Endodermal cell (in vitro differentiated cells): Measurements from ENCODE around the gene SEH1L. TPM values are rescaled to one million over a fixed set of nuclear protein-coding genes. Genes with fewer than 3 reads are reported as not detected.

Source experiments
- DNase-seq: peaks from one replicate; pipeline ENCODE4 v3.0.0-alpha.2; 2017
- H3K27ac ChIP-seq: 2 replicates; pipeline ENCODE4 v1.5.1; 2013; ENCODE audit warnings: mild to moderate bottlenecking, low read depth, low read length, moderate library complexity
- H3K27me3 ChIP-seq: 2 replicates; pipeline ENCODE4 v1.6.1; 2013; ENCODE audit warnings: mild to moderate bottlenecking, low read length, moderate library complexity; ENCODE audit not compliant: insufficient read depth, control insufficient read depth, poor library complexity, severe bottlenecking
- H3K36me3 ChIP-seq: 2 replicates; pipeline ENCODE4 v1.7.0; 2013; ENCODE audit warnings: mild to moderate bottlenecking, low read length, moderate library complexity; ENCODE audit not compliant: control insufficient read depth, insufficient read depth
- H3K4me1 ChIP-seq: one replicate; pipeline ENCODE4 v1.7.0; 2013; ENCODE audit warnings: low read length; ENCODE audit not compliant: control insufficient read depth, insufficient read depth
- H3K4me3 ChIP-seq: 2 replicates; pipeline ENCODE4 v1.5.1; 2013; ENCODE audit warnings: mild to moderate bottlenecking, low read length, moderate library complexity
- H3K9ac ChIP-seq: 2 replicates; pipeline ENCODE4 v1.6.1; 2013; ENCODE audit warnings: mild to moderate bottlenecking, low read length, moderate library complexity; ENCODE audit not compliant: poor library complexity, severe bottlenecking; ENCODE audit errors: extremely low read depth
- H3K9me3 ChIP-seq: 2 replicates; pipeline ENCODE4 v1.6.1; 2013; ENCODE audit warnings: mild to moderate bottlenecking, low read length, moderate library complexity; ENCODE audit not compliant: control insufficient read depth
- H3K27ac Mint-ChIP-seq: 2 replicates; pipeline ENCODE4 v1.8.0; 2020; ENCODE audit warnings: mixed read lengths
- H3K27me3 Mint-ChIP-seq: 2 replicates; pipeline ENCODE4 v1.8.0; 2021; ENCODE audit warnings: mild to moderate bottlenecking, mixed read lengths; ENCODE audit not compliant: insufficient read depth
- H3K36me3 Mint-ChIP-seq: 2 replicates; pipeline ENCODE4 v1.8.0; 2020; ENCODE audit warnings: low read depth, mixed read lengths
- H3K4me1 Mint-ChIP-seq: 2 replicates; pipeline ENCODE4 v1.8.0; 2020; ENCODE audit warnings: mixed read lengths
- H3K4me3 Mint-ChIP-seq: 2 replicates; pipeline ENCODE4 v1.8.0; 2020; ENCODE audit warnings: mild to moderate bottlenecking, moderate library complexity, mixed read lengths
- H3K9me3 Mint-ChIP-seq: 2 replicates; pipeline ENCODE4 v1.8.0; 2020; ENCODE audit warnings: mild to moderate bottlenecking, mixed read lengths
- CTCF ChIP-seq: fragments of 200-600 bp; sonication (generic); conservative IDR thresholded peaks from 2 replicates; pipeline ENCODE4 v1.5.0; 2021; ENCODE audit warnings: antibody characterized with exemption, mild to moderate bottlenecking
- WGBS, 2 experiments: methylation state at CpG; one replicate each; pipeline versions ENCODE4 v1.1.5 to v1.1.7; 2013; ENCODE audit warnings: missing lambda C conversion rate in 2 of 2, mixed read lengths in 1 of 2; ENCODE audit not compliant: insufficient coverage in 1 of 2, insufficient read length in 1 of 2; 5-methylcytosine and 5-hydroxymethylcytosine counted together
- total RNA-seq, 2 donors: library from RNA; stranded (reverse); fragmentation: NEBNext Ultra II Directional in 1 of 2; extraction: Animal tissue kit (Norgen Biotek cat#: 25700) in 1 of 2; gene quantifications; 2 replicates in 1 of 2; 3 replicates in 1 of 2; pipeline ENCODE4 v1.2.1, GENCODE V29; 2021

SEH1L gene
- total RNA-seq, 2 donors from 2014 or later: 58.4 to 63.0 TPM

- Histone ChIP-seq H3K27me3 (no peaks in the 10 kb centered on the region), H3K4me3 (no peak overlapping the region), H3K9me3 (no peaks in the 10 kb centered on the region), H3K36me3 (peaks cover 90% of the 10 kb centered on the region), H3K9ac (no peak overlapping the region), H3K27ac (no peak overlapping the region), H3K4me1 (no peaks in the 10 kb centered on the region)
- Mint-ChIP-seq H3K36me3 (peaks cover 68% of the 10 kb centered on the region), H3K27me3 (no peaks in the 10 kb centered on the region), H3K9me3 (peaks cover 3% of the 10 kb centered on the region), H3K4me3 (no peak overlapping the region), H3K4me1 (no peaks in the 10 kb centered on the region), H3K27ac (no peak overlapping the region)
- TF ChIP-seq CTCF: no peak
- no peak for DNase-seq
Measured at GRCh38 chr18:13022644-13023043, 74.8 kb downstream of the SEH1L start.

DNA sequence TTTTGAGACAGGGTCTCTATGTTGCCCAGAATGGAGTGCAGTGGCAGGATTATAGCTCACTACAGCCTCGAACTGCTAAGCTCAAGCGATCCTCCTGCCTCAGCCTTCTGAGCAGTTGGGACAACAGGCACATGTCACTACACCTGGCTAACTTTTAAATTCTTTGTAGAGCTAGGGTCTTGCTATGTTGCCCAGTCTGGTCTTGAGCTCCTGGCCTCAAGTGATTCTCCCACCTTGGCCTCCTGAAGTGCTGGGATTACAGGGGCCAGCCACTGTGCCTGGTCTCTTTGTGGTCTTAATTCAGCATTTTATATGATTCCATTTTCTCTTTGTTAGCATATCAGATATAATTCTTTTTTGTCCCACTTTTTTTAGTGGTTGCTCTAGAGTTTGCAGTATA, 77.4 kb downstream of the SEH1L start:
- Histone ChIP-seq H3K9ac (no peak overlapping the region), H3K9me3 (no peaks in the 10 kb centered on the region), H3K4me3 (no peak overlapping the region), H3K4me1 (no peaks in the 10 kb centered on the region), H3K36me3 (peaks cover 89% of the 10 kb centered on the region), H3K27ac (no peak overlapping the region), H3K27me3 (no peaks in the 10 kb centered on the region)
- no peak overlapping the region for H3K27ac Mint-ChIP-seq
- H3K4me1 Mint-ChIP-seq: no peaks in the 10 kb centered on the region
- TF ChIP-seq CTCF: no peak
- no peaks in the 10 kb centered on the region for H3K27me3 Mint-ChIP-seq
- no peak for DNase-seq
- WGBS, 2 experiments: 93 to 95% methylated on average over 2 of the region's 2 CpGs
- H3K36me3 Mint-ChIP-seq: peaks cover 61% of the 10 kb centered on the region
- H3K4me3 Mint-ChIP-seq: no peak overlapping the region
- H3K9me3 Mint-ChIP-seq: peaks cover 3% of the 10 kb centered on the region

DNA sequence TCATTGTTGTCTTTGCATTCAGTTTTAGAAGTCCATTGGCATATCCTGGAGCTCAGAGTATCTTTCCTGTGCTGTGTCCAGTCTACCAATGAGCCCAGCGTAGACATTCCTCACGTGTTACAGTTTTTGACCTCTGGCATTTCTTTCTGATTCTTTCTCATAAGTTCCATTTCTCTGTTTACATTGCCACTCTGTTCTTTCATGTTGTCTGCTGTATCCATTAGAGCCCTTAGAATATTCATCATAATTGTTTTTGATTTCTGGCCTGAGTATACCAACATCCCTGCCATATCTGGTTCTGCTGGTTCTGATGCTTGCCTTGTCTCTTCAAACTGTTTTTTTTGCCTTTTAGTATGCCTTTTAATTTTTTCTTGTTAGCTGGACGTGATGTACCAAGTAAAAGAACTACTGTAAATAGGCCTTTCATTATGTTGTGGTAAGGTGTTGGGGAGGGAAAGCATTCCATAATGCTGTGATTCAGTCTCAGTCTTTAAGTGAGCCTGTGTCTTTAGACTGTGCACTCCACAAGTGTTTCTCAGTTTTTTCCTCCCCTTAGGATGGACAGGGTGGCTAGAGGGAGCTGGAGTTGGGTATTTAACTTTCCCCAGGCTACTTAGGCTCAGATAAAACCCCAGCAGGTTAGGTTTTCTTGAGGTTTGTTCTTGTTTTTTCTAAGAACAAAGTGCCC, 78.9 kb downstream of the SEH1L start:
- WGBS, 2 experiments: 92 to 97% methylated on average over 2 to 3 of the region's 3 CpGs
- H3K4me3 Mint-ChIP-seq: no peak overlapping the region
- H3K27me3 ChIP-seq: no peaks in the 10 kb centered on the region
- H3K27ac ChIP-seq: no peak overlapping the region
- H3K36me3 Mint-ChIP-seq: peaks cover 59% of the 10 kb centered on the region
- H3K36me3 ChIP-seq: peaks cover 85% of the 10 kb centered on the region
- no peak for DNase-seq
- no peak overlapping the region for H3K4me3 ChIP-seq
- no peaks in the 10 kb centered on the region for H3K27me3 Mint-ChIP-seq
- peak overlapping the region; percentile 9 for H3K27ac Mint-ChIP-seq
- H3K4me1 ChIP-seq: no peaks in the 10 kb centered on the region
- H3K9me3 Mint-ChIP-seq: peaks cover 3% of the 10 kb centered on the region
- no peak for TF ChIP-seq CTCF
- no peaks in the 10 kb centered on the region for H3K9me3 ChIP-seq
- H3K4me1 Mint-ChIP-seq: no peaks in the 10 kb centered on the region
- no peak overlapping the region for H3K9ac ChIP-seq
